ENCODE measurements around the gene KIRREL3. TPM values are rescaled to one million over a fixed set of nuclear protein-coding genes. Genes with fewer than 3 reads are reported as not detected.

Gene KIRREL3
- total RNA-seq, 1 experiment from 2014 or later = 2.2 TPM

DNA sequence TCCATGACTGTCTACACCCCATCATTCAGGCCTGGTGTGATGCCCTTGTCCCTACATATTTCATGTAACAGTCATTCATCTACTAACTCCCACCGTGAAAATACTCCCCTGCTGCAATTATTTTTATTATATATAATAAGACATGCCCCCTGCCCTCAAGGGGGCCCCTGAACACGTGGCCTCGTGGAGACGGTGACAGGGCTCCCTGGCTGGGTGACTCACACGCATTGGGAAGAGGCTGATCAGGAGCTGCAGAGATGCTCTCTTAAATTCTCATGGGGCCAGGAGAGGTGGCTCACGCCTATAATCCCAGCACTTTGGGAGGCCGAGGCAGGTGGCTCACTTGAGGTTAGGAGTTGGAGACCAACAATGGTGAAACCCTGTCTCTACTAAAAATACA, 556.5 kb downstream of the KIRREL3 start:
- DNase-seq = no peak
- Histone ChIP-seq H3K4me1 (replicated peaks; ENCODE audit: insufficient read depth) (peaks cover 3% of the 10 kb centered on the region; the same call in 1 of the 2 replicates), H3K4me2 (no peak overlapping the region), H3F3A (ENCODE audit: insufficient read depth, low read depth) (no peaks in the 10 kb centered on the region), H3K36me3 (ENCODE audit: low read depth) (no peaks in the 10 kb centered on the region), H3K27ac (no peak overlapping the region), H3K79me2 (ENCODE audit: low read depth) (no peaks in the 10 kb centered on the region), H3K9me2 (ENCODE audit: insufficient read depth) (no peaks in the 10 kb centered on the region), H3K27me3 (ENCODE audit: insufficient read depth, low read depth) (no peaks in the 10 kb centered on the region), H4K20me1 (ENCODE audit: insufficient read depth) (no peaks in the 10 kb centered on the region), H3K9me3 (ENCODE audit: insufficient read depth, low read depth) (no peaks in the 10 kb centered on the region), H2AFZ (no peak overlapping the region), H3K4me3 (no peak overlapping the region)
- ChIA-PET POLR2A (ENCODE audit: unreplicated experiment) (no interaction called here), CTCF (no interaction called here)
- BruUV-seq (replicated peaks) = no TSS peak
- TF ChIP-seq EZH2 (IDR thresholded peaks at IDR 0.05; ENCODE audit: low read depth) (no peak), CTCF (conservative IDR thresholded peaks at IDR 0.05) (no peak)
- intact Hi-C loops (cut with micrococcal nuclease; ENCODE audit: unreplicated experiment) = loop anchor here (10.0 kb wide), 3 partner anchors 271 to 1051 kb away; no protein-coding TSS in a partner anchor

- ChIA-PET CTCF (no interaction called here), POLR2A (ENCODE audit: unreplicated experiment) (no interaction called here)
- BruUV-seq (replicated peaks) = no TSS peak
- no peak overlapping the region for H3K4me3 ChIP-seq
- no peaks in the 10 kb centered on the region for H3K36me3 ChIP-seq (ENCODE audit: low read depth)
- no peaks in the 10 kb centered on the region for H3K79me2 ChIP-seq (ENCODE audit: low read depth)
- no peaks in the 10 kb centered on the region for H3F3A ChIP-seq (ENCODE audit: insufficient read depth, low read depth)
- no peaks in the 10 kb centered on the region for H3K9me2 ChIP-seq (ENCODE audit: insufficient read depth)
- no peak overlapping the region for H3K27ac ChIP-seq
- DNase-seq = no peak
- H3K9me3 ChIP-seq (ENCODE audit: insufficient read depth, low read depth) = no peaks in the 10 kb centered on the region
- TF ChIP-seq EZH2 (IDR thresholded peaks at IDR 0.05; ENCODE audit: low read depth) = no peak
- TF ChIP-seq CTCF (conservative IDR thresholded peaks at IDR 0.05) = no peak
- no peaks in the 10 kb centered on the region for H3K27me3 ChIP-seq (ENCODE audit: insufficient read depth, low read depth)
- H4K20me1 ChIP-seq (ENCODE audit: insufficient read depth) = no peaks in the 10 kb centered on the region
- intact Hi-C loops (cut with micrococcal nuclease; ENCODE audit: unreplicated experiment) = loop anchor here (10.0 kb wide), 3 partner anchors 272 to 1052 kb away; no protein-coding TSS in a partner anchor
- H3K4me2 ChIP-seq = no peak overlapping the region
- H2AFZ ChIP-seq = no peak overlapping the region
- peaks cover 3% of the 10 kb centered on the region; the same call in 1 of the 2 replicates for H3K4me1 ChIP-seq (replicated peaks; ENCODE audit: insufficient read depth)
These were observed 557.5 kb downstream of the KIRREL3 start for GRCh38 chr11:126443120-126443519.

- no TSS peak for BruUV-seq (replicated peaks)
- H3K4me1 ChIP-seq (replicated peaks; ENCODE audit: insufficient read depth) = peaks cover 3% of the 10 kb centered on the region; the same call in 1 of the 2 replicates
These were observed 559.6 kb downstream of the KIRREL3 start for GRCh38 chr11:126440792-126441514.

More at GRCh38 chr11:126440792-126441514, 559.6 kb downstream of the KIRREL3 start:
- CTCF ChIA-PET = interaction anchor here (0.6 to 2.0 kb wide), 4 partner anchors 10 to 118 kb away, joined by 3 to 7 read pairs (median 4); no protein-coding TSS in a partner anchor
- no peaks in the 10 kb centered on the region for H3K79me2 ChIP-seq (ENCODE audit: low read depth)
- POLR2A ChIA-PET (ENCODE audit: unreplicated experiment) = interaction anchor here (0.6 kb wide), 1 partner anchor 538 kb away, joined by 7 read pairs; the partner anchor contains the start of gene PUS3
- intact Hi-C loops (cut with micrococcal nuclease; ENCODE audit: unreplicated experiment) = loop anchor here (1.0 to 10.0 kb wide), 6 partner anchors 131 to 1054 kb away; no protein-coding TSS in a partner anchor
- H3K4me3 ChIP-seq = no peak overlapping the region
- peak; percentile 52 to 80 for DNase-seq
- no peaks in the 10 kb centered on the region for H3K27me3 ChIP-seq (ENCODE audit: insufficient read depth, low read depth)
- 0 out of 2 replicates have a peak, but pooled peaks cover 5% of the 10 kb centered on the region for H3K36me3 ChIP-seq (ENCODE audit: low read depth)
- H3K27ac ChIP-seq = no peak overlapping the region
- no peaks in the 10 kb centered on the region for H4K20me1 ChIP-seq (ENCODE audit: insufficient read depth)
- TF ChIP-seq CTCF (conservative IDR thresholded peaks at IDR 0.05) (peak; percentile 98), EZH2 (IDR thresholded peaks at IDR 0.05; ENCODE audit: low read depth) (no peak)
- peaks cover 7% of the 10 kb centered on the region; the same call in 1 of the 2 replicates for H3F3A ChIP-seq (ENCODE audit: insufficient read depth, low read depth)
- no peaks in the 10 kb centered on the region for H3K9me2 ChIP-seq (ENCODE audit: insufficient read depth)
- H3K9me3 ChIP-seq (ENCODE audit: insufficient read depth, low read depth) = no peaks in the 10 kb centered on the region
- H2AFZ ChIP-seq = no peak overlapping the region
- H3K4me2 ChIP-seq = peak overlapping the region; percentile 32; the same call in 1 of the 2 replicates
